Measurements from ENCODE around the gene TRUB2. TPM values are rescaled to one million over a fixed set of nuclear protein-coding genes. Genes with fewer than 3 reads are reported as not detected.

Gene TRUB2
- total and polyA plus RNA-seq, 8 donors, result 4.9 to 15.9 (median 13.2) TPM

- no peak for TF ChIP-seq CTCF (IDR thresholded peaks at IDR 0.05)
- TF ChIP-seq POLR2AphosphoS5 (IDR thresholded peaks at IDR 0.05), result no peak
- TF ChIP-seq POLR2A (IDR thresholded peaks at IDR 0.05), result no peak
- no peak for TF ChIP-seq EP300 (IDR thresholded peaks at IDR 0.05)
- intact Hi-C loops (cut with DNase I; ENCODE audit: low total_unique reads), result no loop called here
- Histone ChIP-seq H3K27ac (no peak overlapping the region), H3K36me3 (peaks cover 28 to 87% (median 71%) of the 10 kb centered on the region in 4 donors), H3K4me1 (no peaks in the 10 kb centered on the region), H3K4me3 (no peak overlapping the region), H3K9me3 (no peaks in the 10 kb centered on the region), H3K27me3 (no peaks in the 10 kb centered on the region)
- DNase-seq, result no peak
- WGBS, 5 donors, result 94 to 97% (median 96%) methylated on average over 16 to 19 of the region's 19 CpGs
Measured at GRCh38 chr9:128355451-128355850, 33.2 kb upstream of the TRUB2 start.

GRCh38 chr9:128349772-128350171, 27.5 kb upstream of the TRUB2 start:
- H3K27me3 ChIP-seq, result no peaks in the 10 kb centered on the region
- no peaks in the 10 kb centered on the region for H3K9me3 ChIP-seq
- H3K4me1 ChIP-seq, result no peaks in the 10 kb centered on the region
- 88 to 95% (median 91%) methylated on average over 5 to 6 of the region's 6 CpGs for WGBS, 5 donors
- DNase-seq, result no peak
- no peak overlapping the region for H3K27ac ChIP-seq
- intact Hi-C loops (cut with DNase I; ENCODE audit: low total_unique reads), result no loop called here
- TF ChIP-seq EP300 (IDR thresholded peaks at IDR 0.05) (no peak), POLR2AphosphoS5 (IDR thresholded peaks at IDR 0.05) (no peak), POLR2A (IDR thresholded peaks at IDR 0.05) (no peak), CTCF (IDR thresholded peaks at IDR 0.05) (no peak)
- H3K4me3 ChIP-seq, result no peak overlapping the region
- peaks cover 46 to 95% (median 88%) of the 10 kb centered on the region in 4 donors for H3K36me3 ChIP-seq

- intact Hi-C loops (cut with DNase I; ENCODE audit: low total_unique reads), result no loop called here
- no peak for DNase-seq
- Histone ChIP-seq H3K27me3 (no peaks in the 10 kb centered on the region), H3K4me3 (no peak overlapping the region), H3K9me3 (no peaks in the 10 kb centered on the region), H3K36me3 (peaks cover 50 to 95% (median 88%) of the 10 kb centered on the region in 4 donors), H3K4me1 (no peaks in the 10 kb centered on the region), H3K27ac (no peak overlapping the region)
- WGBS, 5 donors, result 81 to 98% (median 87%) methylated on average over 2 of the region's 2 CpGs
- TF ChIP-seq POLR2AphosphoS5 (IDR thresholded peaks at IDR 0.05) (no peak), POLR2A (IDR thresholded peaks at IDR 0.05) (no peak), EP300 (IDR thresholded peaks at IDR 0.05) (no peak), CTCF (IDR thresholded peaks at IDR 0.05) (no peak)
Measured at GRCh38 chr9:128349125-128349524, 26.9 kb upstream of the TRUB2 start.

DNA sequence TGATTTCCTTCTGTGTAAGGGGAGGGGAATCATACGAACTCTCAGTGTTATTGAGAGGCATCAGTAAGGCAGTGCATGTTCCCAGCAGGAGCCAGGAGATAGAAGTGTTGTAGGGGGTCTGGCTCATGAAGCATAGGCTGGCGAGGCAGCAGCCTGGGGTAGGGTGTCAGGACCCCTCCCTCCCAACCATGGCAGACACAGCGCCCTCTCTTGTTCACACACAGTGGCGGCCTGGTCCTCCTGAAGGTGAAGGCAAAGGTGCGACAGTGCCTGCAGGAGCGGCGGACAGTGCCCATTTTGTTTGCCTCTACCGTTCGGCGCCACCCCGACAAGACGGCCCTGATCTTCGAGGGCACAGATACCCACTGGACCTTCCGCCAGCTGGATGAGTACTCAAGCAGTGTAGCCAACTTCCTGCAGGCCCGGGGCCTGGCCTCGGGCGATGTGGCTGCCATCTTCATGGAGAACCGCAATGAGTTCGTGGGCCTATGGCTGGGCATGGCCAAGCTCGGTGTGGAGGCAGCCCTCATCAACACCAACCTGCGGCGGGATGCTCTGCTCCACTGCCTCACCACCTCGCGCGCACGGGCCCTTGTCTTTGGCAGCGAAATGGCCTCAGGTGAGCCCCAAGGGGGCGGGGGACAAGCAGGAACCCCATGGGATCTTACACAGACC, 22.8 kb upstream of the TRUB2 start:
- no peaks in the 10 kb centered on the region for H3K27me3 ChIP-seq
- H3K36me3 ChIP-seq, result peaks cover 45 to 80% (median 77%) of the 10 kb centered on the region in 4 donors
- DNase-seq, result no peak
- H3K27ac ChIP-seq, result no peak overlapping the region
- intact Hi-C loops (cut with DNase I; ENCODE audit: low total_unique reads), result no loop called here
- peaks cover 0 to 16% (median 15%) of the 10 kb centered on the region in 4 donors for H3K4me1 ChIP-seq
- WGBS, 5 donors, result 89 to 96% (median 94%) methylated on average over 16 to 28 of the region's 28 CpGs
- H3K4me3 ChIP-seq, result no peak overlapping the region
- H3K9me3 ChIP-seq, result no peaks in the 10 kb centered on the region
- TF ChIP-seq EP300 (IDR thresholded peaks at IDR 0.05) (no peak), CTCF (IDR thresholded peaks at IDR 0.05) (no peak), POLR2AphosphoS5 (IDR thresholded peaks at IDR 0.05) (no peak), POLR2A (IDR thresholded peaks at IDR 0.05) (no peak)

All from stomach (tissue), 9 donors.